D721Med (cell line): ENCODE measurements around the gene CPLANE1.

Source experiments
- DNase-seq: peaks from one replicate; pipeline ENCODE4 v3.0.0; 2011; ENCODE audit warnings: low spot score; ENCODE audit not compliant: insufficient read length
- FAIRE-seq: peaks from 2 replicates; lab custom pipeline; 2011; peaks lifted over from hg19 to GRCh38; lab: Jason Lieb, UNC
- TF ChIP-seq, protein P1 (sequence below): IDR thresholded peaks from 2 replicates; pipeline ENCODE4 v1.5.1; 2012; ENCODE audit warnings: mild to moderate bottlenecking, control low read depth; ENCODE audit not compliant: insufficient read depth; ENCODE audit errors: missing control alignments

CPLANE1 gene

DNA sequence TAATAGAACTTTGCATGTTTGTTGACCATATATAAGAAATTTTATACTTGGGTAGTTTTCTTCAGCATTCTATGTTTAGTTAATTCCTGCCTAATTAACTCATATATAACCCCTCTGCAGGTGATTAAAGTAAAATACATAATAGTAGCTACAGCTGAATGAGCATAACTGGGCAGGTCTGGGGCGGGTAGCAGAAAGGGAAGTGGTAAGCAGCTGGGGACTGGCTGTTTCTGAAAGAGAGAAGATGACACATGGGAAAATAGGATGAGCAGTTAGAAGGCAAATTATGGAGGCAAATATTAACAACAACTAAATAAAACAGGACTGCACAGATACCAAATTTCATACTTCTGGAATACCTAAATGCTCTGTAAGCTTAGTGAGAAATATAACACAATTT is 128.1 kb downstream of the CPLANE1 start:
- DNase-seq (no peak), FAIRE-seq (no peak)
- TF ChIP-seq, protein P1, sequence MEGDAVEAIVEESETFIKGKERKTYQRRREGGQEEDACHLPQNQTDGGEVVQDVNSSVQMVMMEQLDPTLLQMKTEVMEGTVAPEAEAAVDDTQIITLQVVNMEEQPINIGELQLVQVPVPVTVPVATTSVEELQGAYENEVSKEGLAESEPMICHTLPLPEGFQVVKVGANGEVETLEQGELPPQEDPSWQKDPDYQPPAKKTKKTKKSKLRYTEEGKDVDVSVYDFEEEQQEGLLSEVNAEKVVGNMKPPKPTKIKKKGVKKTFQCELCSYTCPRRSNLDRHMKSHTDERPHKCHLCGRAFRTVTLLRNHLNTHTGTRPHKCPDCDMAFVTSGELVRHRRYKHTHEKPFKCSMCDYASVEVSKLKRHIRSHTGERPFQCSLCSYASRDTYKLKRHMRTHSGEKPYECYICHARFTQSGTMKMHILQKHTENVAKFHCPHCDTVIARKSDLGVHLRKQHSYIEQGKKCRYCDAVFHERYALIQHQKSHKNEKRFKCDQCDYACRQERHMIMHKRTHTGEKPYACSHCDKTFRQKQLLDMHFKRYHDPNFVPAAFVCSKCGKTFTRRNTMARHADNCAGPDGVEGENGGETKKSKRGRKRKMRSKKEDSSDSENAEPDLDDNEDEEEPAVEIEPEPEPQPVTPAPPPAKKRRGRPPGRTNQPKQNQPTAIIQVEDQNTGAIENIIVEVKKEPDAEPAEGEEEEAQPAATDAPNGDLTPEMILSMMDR: no peak

DNA sequence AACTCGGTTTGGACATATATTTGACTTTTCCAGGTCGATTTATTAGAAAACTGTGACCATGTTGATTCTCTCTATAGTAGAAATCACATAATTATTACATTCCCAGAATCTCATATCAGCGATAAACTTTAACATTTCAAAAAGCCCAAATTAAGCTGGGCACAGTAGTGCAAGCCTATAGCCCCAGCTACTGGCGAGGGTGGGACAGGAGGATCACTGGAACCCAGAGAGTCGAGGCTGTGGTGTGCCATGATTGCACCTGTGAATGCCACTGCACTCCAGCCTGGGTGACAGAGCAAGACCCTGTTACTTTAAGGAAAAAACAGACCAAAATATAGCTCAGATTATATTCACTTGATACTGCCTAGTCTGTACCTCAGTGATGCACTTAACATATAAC is 128.9 kb downstream of the CPLANE1 start:
- FAIRE-seq (no peak), DNase-seq (no peak)
- TF ChIP-seq, protein P1: no peak

DNA sequence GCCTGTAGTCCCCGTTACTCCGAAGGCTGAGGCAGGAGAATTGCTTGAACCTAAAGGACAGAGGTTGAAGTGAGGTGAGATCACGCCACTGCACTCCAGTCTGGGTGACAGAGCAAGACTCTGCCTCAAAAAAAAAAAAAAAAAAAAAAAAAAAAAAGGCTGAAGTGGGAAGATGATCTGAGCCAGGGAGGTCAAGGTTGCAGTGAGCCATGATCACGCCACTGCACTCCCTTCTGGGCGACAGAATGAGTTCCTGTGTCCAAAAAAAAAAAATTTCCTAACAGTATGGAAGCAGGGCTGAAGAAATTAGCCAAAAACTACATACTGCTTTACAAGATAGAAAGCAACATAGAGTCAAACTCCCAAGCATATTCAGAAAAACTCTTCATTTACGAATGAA is 132.8 kb downstream of the CPLANE1 start:
- TF ChIP-seq, protein P1: no peak
- FAIRE-seq (no peak), DNase-seq (no peak)

DNA sequence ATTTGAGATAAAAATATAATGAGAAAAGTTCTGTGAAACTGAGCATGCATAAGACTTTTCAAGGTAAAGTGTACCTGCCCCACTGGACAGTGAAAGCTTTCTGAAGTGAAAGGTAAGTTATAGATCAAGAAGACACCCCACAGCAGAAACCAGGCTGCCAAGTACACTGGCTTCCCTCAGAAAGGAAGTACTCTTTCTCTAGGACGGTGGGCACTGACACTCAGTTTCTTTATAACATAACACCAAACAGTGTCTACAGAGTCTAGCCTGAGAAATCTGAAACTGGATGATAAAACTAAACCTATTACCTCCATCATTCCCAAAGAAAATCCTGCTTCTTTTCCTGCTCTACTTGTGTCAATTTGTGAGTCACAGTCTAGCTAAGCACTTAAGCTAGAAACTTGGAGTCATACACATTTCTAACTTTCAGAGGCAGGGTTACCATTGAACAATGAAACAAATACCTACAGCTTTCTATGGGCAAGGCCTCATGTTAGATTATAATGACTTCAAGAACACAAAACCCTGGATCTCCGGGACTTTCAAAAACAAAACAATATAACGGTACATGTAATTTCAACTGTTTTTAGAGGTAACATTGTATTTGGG is 136.7 kb downstream of the CPLANE1 start:
- FAIRE-seq: no peak

DNA sequence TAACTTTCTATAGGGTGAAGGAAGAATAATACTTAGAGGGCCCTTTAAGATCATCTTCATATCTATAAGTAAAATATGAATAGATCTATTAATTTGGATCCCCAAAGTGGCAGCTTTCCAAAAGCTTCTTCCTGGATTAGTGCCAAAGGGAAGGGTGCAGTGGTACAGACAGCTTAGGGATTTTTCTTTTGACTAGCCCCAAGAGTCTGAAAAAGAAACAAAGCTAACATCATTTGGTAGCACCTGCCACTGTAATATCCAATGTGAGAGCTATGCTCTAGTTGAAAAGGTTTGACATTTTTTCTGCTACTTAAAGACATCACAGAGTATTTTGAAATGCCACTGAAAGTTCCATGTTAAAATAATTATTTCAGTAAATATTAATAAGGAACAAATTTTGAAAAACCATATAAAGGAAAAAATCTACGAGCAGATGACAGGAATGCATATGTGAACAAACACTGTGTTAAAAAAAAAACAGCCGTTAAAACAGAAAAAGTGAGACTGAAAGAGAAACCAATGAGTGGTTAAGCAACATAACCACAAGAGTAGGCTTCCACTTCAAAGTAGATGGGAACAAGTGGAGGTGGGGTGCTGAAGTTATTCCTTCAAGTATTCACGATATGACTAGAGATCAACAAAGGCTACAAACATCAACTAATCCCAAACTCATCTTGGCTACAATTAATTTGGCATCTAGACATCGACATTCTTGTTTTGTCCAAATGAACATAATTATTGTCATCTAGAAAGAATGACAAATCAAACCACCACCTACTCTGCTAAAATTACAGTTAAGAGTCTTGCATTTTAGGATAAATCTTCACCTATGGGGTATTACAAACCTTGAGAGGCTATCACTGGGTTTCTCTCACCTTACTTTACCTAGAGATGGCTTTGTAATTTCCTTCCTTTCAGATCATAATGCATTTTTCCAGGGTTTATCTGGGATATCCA is 137.5 kb downstream of the CPLANE1 start:
- DNase-seq: no peak
- FAIRE-seq: no peak
- TF ChIP-seq, protein P1: no peak

More for the DNA sequence above, 136.7 kb downstream of the CPLANE1 start:
- TF ChIP-seq, protein P1: no peak
- no peak for DNase-seq

DNA sequence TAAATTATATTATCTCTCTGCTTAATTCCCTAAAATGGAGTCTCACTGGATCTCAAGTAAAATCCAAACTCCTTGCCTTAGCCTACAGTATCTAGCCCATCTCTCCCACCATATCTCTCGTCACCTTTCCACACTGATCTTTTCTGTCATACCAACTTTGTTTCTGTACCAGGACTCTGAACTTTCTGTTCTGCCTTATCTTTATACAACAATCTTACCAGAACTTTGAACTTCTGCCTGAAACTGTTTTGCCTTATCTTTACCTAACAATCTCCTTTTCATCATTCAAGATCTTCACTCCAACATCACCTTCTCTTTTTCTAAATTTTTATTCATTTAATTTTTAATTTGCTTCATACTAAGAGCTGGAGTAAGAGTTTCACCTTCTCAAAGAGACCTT is 139.0 kb downstream of the CPLANE1 start:
- DNase-seq: no peak
- no peak for FAIRE-seq
- TF ChIP-seq, protein P1: no peak
